NCI-H446 (cell line): Measurements from ENCODE around the gene ZNF746.

Experiments
- DNase-seq, 2 experiments: peaks; one replicate each; lab custom pipeline; 2025; lab: John Stamatoyannopoulos, UW

Gene ZNF746

GRCh38 chr7:149427893-149428292 is 69.7 kb downstream of the ZNF746 start:
- no peak for DNase-seq

GRCh38 chr7:149427096-149427680 is 70.4 kb downstream of the ZNF746 start:
- no peak for DNase-seq

GRCh38 chr7:149423449-149424110 is 74.0 kb downstream of the ZNF746 start:
- no peak for DNase-seq

- no peak for DNase-seq
These were observed 74.7 kb downstream of the ZNF746 start for GRCh38 chr7:149422914-149423301.
